RWPE1 (cell line): ENCODE data around the gene GNB1L.

Experiments
- CTCF ChIA-PET: fragments of 350-600 bp; sonication (Branson Sonifier 250); formaldehyde crosslinking; extraction: SDS; loops from one replicate; lab custom pipeline; 2021; lab: Yijun Ruan, JAX
- POLR2A ChIA-PET: fragments of 400-600 bp; formaldehyde crosslinking; extraction: SDS; loops from one replicate; lab custom pipeline; 2020; ENCODE audit warnings: antibody characterized with exemption; ENCODE audit not compliant: low non-redundant PET; lab: Yijun Ruan, JAX
- DNase-seq: peaks from one replicate; pipeline ENCODE4 v3.0.0; 2012; ENCODE audit warnings: low spot score
- H3K27ac ChIP-seq: fragments of 450-650 bp; 2 replicates; pipeline ENCODE4 v1.5.1; 2017
- CTCF ChIP-seq: fragments of 450-650 bp; conservative IDR thresholded peaks from 2 replicates; pipeline ENCODE4 v1.5.1; 2017; ENCODE audit warnings: low read depth, mild to moderate bottlenecking

The GNB1L gene

GRCh38 chr22:19739448-19739895 lies 115.2 kb downstream of the GNB1L start:
- ChIA-PET CTCF (interaction anchor here (1.4 kb wide), 1 partner anchor 9 kb away, joined by 4 read pairs; no protein-coding TSS in a partner anchor), POLR2A (no interaction called here)
- TF ChIP-seq CTCF: no peak
- no peak overlapping the region for H3K27ac ChIP-seq
- DNase-seq: no peak

GRCh38 chr22:19738664-19739447 lies 115.8 kb downstream of the GNB1L start:
- no peak overlapping the region for H3K27ac ChIP-seq
- no peak for TF ChIP-seq CTCF
- CTCF ChIA-PET: no interaction called here
- no peak for DNase-seq
- POLR2A ChIA-PET: no interaction called here

- no peak overlapping the region for H3K27ac ChIP-seq
- CTCF ChIA-PET: no interaction called here
- no peak for DNase-seq
- TF ChIP-seq CTCF: no peak
- POLR2A ChIA-PET: no interaction called here
Observed at GRCh38 chr22:19737846-19738663, 116.6 kb downstream of the GNB1L start.

GRCh38 chr22:19735665-19736510 lies 118.8 kb downstream of the GNB1L start:
- H3K27ac ChIP-seq: no peak overlapping the region
- no peak for DNase-seq
- ChIA-PET CTCF (interaction anchor here (0.5 to 1.0 kb wide), 3 partner anchors 12 to 22 kb away, joined by 3 to 6 read pairs (median 3); no protein-coding TSS in a partner anchor), POLR2A (no interaction called here)
- TF ChIP-seq CTCF: no peak

- TF ChIP-seq CTCF: no peak
- ChIA-PET CTCF (no interaction called here), POLR2A (interaction anchor here (0.6 kb wide), 1 partner anchor 221 kb away, joined by 9 read pairs; no protein-coding TSS in a partner anchor)
- H3K27ac ChIP-seq: no peak overlapping the region
- no peak for DNase-seq
Observed at GRCh38 chr22:19734837-19735382, 119.8 kb downstream of the GNB1L start.
